ENCODE data around the gene TUBD1. TPM values are rescaled to one million over a fixed set of nuclear protein-coding genes. Genes with fewer than 3 reads are reported as not detected.
A peak's percentile ranks its signal among the peaks of the same experiment; 100 is the strongest.
"Not testable (repeated sequence)": the region's sequence is repeated elsewhere in the genome, so short reads cannot be mapped to it uniquely, and the experiment has no call there.

The TUBD1 gene
- total RNA-seq, 2 experiments from 2014 or later = 7.3 to 9.4 TPM

DNA sequence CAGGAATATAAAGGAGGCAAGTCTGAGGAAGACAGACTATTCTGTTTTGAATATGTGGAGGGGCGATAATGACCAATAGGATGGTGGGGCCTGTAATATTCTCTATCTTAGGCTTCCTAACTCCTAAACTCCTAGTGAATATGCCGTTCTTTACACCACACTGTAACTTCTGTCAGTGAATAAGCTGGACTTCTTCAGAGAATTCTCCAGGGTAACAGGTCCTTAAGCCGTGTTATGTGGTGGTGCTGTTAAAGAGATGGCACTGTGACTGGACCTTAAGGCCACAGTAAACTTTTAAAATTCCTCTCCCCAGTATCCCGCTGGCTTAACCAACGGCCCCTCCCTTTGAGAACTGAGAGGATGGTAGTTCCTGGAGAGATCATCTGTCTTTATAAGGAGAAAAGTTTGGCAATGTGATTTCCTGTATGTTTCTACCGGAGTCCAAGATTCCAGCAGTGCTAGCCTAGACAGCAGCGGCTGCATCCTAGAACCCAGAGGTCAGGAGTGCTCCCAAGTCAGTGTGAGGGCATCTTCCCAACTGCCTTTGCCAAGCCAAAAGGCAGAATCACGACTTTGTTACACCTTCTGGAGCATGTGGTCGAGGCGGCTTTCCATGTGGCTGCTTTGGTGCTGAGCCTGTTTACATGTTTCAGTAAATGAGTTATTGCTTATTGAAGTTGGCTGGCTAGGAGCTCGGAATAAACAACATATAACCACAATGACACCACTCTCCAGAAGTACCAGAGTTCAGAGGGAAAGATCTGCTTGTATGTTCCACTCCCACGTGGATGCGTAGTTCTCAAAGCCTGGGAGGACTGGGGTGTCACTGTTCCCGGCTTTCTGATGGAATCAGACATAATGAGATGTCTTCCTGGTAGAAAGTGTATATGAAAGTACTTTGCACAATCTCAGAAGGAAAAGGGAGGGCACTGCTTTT, 41.0 kb downstream of the TUBD1 start:
- Histone ChIP-seq H3K4me3 (ENCODE audit: low read length) (no peak overlapping the region), H3K4me1 (ENCODE audit: insufficient read depth, low read length) (peaks cover 52% of the 10 kb centered on the region), H3K9me3 (ENCODE audit: control insufficient read depth in 1 of 2, insufficient read depth in 1 of 2, low read length in 2 of 2) (no peaks in the 10 kb centered on the region), H3K27ac (ENCODE audit: low read depth in 1 of 2, low read length in 2 of 2) (no peak overlapping the region), H3K27me3 (ENCODE audit: control insufficient read depth in 1 of 2, insufficient read depth in 2 of 2, low read length in 2 of 2) (no peaks in the 10 kb centered on the region), H3K36me3 (ENCODE audit: insufficient read depth, low read length) (no peaks in the 10 kb centered on the region)
- CTCF ChIA-PET = interaction anchor here (1.6 kb wide), 1 partner anchor 98 kb away, joined by 6 read pairs; no protein-coding TSS in a partner anchor
- no peaks in the 10 kb centered on the region for H3K27me3 Mint-ChIP-seq
- intact Hi-C loops (cut with DNase I, micrococcal nuclease) = no loop called here
- H3K4me3 Mint-ChIP-seq = no peak overlapping the region
- no peaks in the 10 kb centered on the region for H3K9me3 Mint-ChIP-seq
- ATAC-seq (ENCODE audit: poor library complexity) (no peak), DNase-seq (no peak)
- no peaks in the 10 kb centered on the region for H3K36me3 Mint-ChIP-seq (ENCODE audit: low read depth)
- no peak overlapping the region for H3K27ac Mint-ChIP-seq
- TF ChIP-seq, protein P1, sequence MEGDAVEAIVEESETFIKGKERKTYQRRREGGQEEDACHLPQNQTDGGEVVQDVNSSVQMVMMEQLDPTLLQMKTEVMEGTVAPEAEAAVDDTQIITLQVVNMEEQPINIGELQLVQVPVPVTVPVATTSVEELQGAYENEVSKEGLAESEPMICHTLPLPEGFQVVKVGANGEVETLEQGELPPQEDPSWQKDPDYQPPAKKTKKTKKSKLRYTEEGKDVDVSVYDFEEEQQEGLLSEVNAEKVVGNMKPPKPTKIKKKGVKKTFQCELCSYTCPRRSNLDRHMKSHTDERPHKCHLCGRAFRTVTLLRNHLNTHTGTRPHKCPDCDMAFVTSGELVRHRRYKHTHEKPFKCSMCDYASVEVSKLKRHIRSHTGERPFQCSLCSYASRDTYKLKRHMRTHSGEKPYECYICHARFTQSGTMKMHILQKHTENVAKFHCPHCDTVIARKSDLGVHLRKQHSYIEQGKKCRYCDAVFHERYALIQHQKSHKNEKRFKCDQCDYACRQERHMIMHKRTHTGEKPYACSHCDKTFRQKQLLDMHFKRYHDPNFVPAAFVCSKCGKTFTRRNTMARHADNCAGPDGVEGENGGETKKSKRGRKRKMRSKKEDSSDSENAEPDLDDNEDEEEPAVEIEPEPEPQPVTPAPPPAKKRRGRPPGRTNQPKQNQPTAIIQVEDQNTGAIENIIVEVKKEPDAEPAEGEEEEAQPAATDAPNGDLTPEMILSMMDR (IDR thresholded peaks at IDR 0.05) = no peak
- POLR2A ChIA-PET = interaction anchor here (2.4 kb wide), 1 partner anchor 66 kb away, joined by 18 read pairs; no protein-coding TSS in a partner anchor
- peaks cover 39% of the 10 kb centered on the region for H3K4me1 Mint-ChIP-seq (ENCODE audit: low read depth)

DNA sequence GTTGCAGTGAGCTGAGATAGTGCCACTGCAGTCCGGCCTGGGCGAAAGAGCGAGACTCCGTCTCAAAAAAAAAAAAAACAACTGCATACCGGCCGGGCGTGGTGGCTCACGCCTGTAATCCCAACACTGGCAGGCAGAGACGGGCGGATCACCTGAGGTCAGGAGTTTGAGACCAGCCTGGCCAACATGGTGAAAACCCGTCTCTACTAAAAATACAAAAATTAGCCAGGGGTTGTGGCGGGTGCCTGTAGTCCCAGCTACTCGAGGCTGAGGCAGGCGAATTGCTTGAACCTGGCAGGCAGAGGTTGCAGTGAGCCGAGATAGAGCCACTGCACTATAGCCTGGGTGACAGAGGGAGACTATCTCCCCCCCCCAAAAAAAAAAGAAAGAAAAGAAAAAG, 42.4 kb downstream of the TUBD1 start:
- H3K27me3 ChIP-seq (ENCODE audit: control insufficient read depth in 1 of 2, insufficient read depth in 2 of 2, low read length in 2 of 2); H3K9me3 Mint-ChIP-seq; H3K9me3 ChIP-seq (ENCODE audit: control insufficient read depth in 1 of 2, insufficient read depth in 1 of 2, low read length in 2 of 2); H3K4me3 Mint-ChIP-seq; intact Hi-C loops (cut with DNase I, micrococcal nuclease); ATAC-seq (ENCODE audit: poor library complexity); H3K36me3 Mint-ChIP-seq (ENCODE audit: low read depth); DNase-seq; H3K27me3 Mint-ChIP-seq; H3K36me3 ChIP-seq (ENCODE audit: insufficient read depth, low read length); H3K4me3 ChIP-seq (ENCODE audit: low read length); H3K27ac Mint-ChIP-seq; H3K27ac ChIP-seq (ENCODE audit: low read depth in 1 of 2, low read length in 2 of 2): not testable (repeated sequence)
- ChIA-PET POLR2A (interaction anchor here (0.6 to 4.6 kb wide), 3 partner anchors 10 to 1500 kb away, joined by 3 to 36 read pairs (median 3); no protein-coding TSS in a partner anchor), CTCF (interaction anchor here (0.7 to 1.6 kb wide), 3 partner anchors 96 to 1291 kb away, joined by 3 to 6 read pairs (median 4); no protein-coding TSS in a partner anchor)
- peaks cover 65% of the 10 kb centered on the region for H3K4me1 ChIP-seq (ENCODE audit: insufficient read depth, low read length)
- peaks cover 53% of the 10 kb centered on the region for H3K4me1 Mint-ChIP-seq (ENCODE audit: low read depth)

DNA sequence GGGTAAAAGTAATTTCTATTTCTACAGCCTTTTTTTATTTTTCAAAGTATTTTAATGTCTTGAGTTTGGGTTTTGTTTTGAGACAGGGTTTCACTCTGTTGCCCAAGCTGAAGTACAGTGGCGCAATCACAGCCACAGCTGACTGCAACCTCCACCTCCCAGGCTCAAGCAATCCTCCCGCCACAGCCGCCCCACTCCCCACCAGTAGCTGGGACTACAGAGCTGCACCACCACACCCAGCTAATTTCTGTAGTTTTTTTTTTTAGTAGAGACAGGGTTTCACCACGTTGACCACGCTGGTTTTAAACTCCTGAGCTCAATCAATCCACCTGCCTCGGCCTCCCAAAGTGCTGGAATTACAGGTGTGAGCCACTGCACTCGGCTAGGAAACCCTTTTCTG, 44.0 kb downstream of the TUBD1 start:
- DNase-seq (peak in 4 of 14 experiments; percentile 33 to 50 (median 45)), ATAC-seq (ENCODE audit: poor library complexity) (no peak)
- H3K36me3 ChIP-seq (ENCODE audit: insufficient read depth, low read length) = no peaks in the 10 kb centered on the region
- TF ChIP-seq, protein P1 (IDR thresholded peaks at IDR 0.05) = no peak
- H3K9me3 Mint-ChIP-seq = no peaks in the 10 kb centered on the region
- no peaks in the 10 kb centered on the region for H3K27me3 ChIP-seq (ENCODE audit: control insufficient read depth in 1 of 2, insufficient read depth in 2 of 2, low read length in 2 of 2)
- peak overlapping the region; percentile 78 for H3K27ac Mint-ChIP-seq
- H3K9me3 ChIP-seq (ENCODE audit: control insufficient read depth in 1 of 2, insufficient read depth in 1 of 2, low read length in 2 of 2) = no peaks in the 10 kb centered on the region
- ChIA-PET CTCF (interaction anchor here (0.6 to 1.7 kb wide), 4 partner anchors 11 to 470 kb away, joined by 3 to 13 read pairs (median 4); no protein-coding TSS in a partner anchor), POLR2A (interaction anchor here (0.7 to 4.6 kb wide), 5 partner anchors 11 to 87 kb away, joined by 3 to 36 read pairs (median 4); partner anchors contain the start of genes RPS6KB1 and TUBD1)
- no peak overlapping the region for H3K27ac ChIP-seq (ENCODE audit: low read depth in 1 of 2, low read length in 2 of 2)
- H3K4me3 Mint-ChIP-seq = peak overlapping the region; percentile 26
- H3K4me1 Mint-ChIP-seq (ENCODE audit: low read depth) = peaks cover 59% of the 10 kb centered on the region
- no peaks in the 10 kb centered on the region for H3K36me3 Mint-ChIP-seq (ENCODE audit: low read depth)
- H3K4me3 ChIP-seq (ENCODE audit: low read length) = no peak overlapping the region
- no peaks in the 10 kb centered on the region for H3K27me3 Mint-ChIP-seq
- peaks cover 75% of the 10 kb centered on the region for H3K4me1 ChIP-seq (ENCODE audit: insufficient read depth, low read length)
- intact Hi-C loops (cut with DNase I, micrococcal nuclease) = no loop called here
